GM12878 (cell line): ENCODE data around the gene HOXD10. TPM values are rescaled to one million over a fixed set of nuclear protein-coding genes. Genes with fewer than 3 reads are reported as not detected.

ENCODE experiments used
- ATAC-seq: fragments of 200-7000 bp; cut with Tn5 transposase; 3 replicates; pipeline ENCODE4 v1.9.1; 2020; ENCODE audit warnings: mild to moderate bottlenecking, moderate library complexity
- BruUV-seq: library from RNA; stranded (reverse); fragments of 400-500 nt; replicated peaks from 2 replicates; lab custom pipeline; 2021; lab: Mats Ljungman, UMichigan
- CTCF ChIA-PET: fragments of 300-600 bp; sonication (Branson Sonifier 250); formaldehyde crosslinking; extraction: SDS; loops from one replicate; lab custom pipeline; 2021; ENCODE audit warnings: inconsistent platforms; lab: Yijun Ruan, JAX
- POLR2A ChIA-PET: fragments of 350-600 bp; formaldehyde crosslinking; extraction: SDS; loops from one replicate; lab custom pipeline; 2021; ENCODE audit warnings: inconsistent platforms; lab: Charles Lee
- RAD21 ChIA-PET: fragments of 300-600 bp; sonication (Branson Sonifier 250); formaldehyde crosslinking; loops from one replicate; lab custom pipeline; 2023; ENCODE audit warnings: antibody characterized with exemption; ENCODE audit not compliant: unreplicated experiment; lab: Charles Lee
- SMC1A ChIA-PET: fragments of 300-600 bp; sonication (Branson Sonifier 250); formaldehyde crosslinking; loops from one replicate; lab custom pipeline; 2023; ENCODE audit not compliant: unreplicated experiment, uncharacterized antibody; lab: Charles Lee
- DNase-seq: peaks from one replicate; pipeline ENCODE4 v3.0.0-alpha.2; 2011; ENCODE audit warnings: low read depth, low spot score
- FAIRE-seq: peaks from 3 replicates; lab custom pipeline; 2011; peaks lifted over from hg19 to GRCh38; lab: Jason Lieb, UNC
- H2AFZ ChIP-seq: 2 replicates; pipeline ENCODE4 v1.6.0; 2011; ENCODE audit warnings: low read depth, low read length, control low read depth; ENCODE audit not compliant: control insufficient read depth
- H3K27ac ChIP-seq: 2 replicates; pipeline ENCODE4 v1.5.1; 2011; ENCODE audit warnings: control low read depth; ENCODE audit not compliant: control insufficient read depth, insufficient read depth
- H3K27me3 ChIP-seq, 2 experiments: replicated peaks in 1 of 2; 2 replicates each; pipeline versions ENCODE4 v1.6.0 to v1.6.1; 2011; ENCODE audit warnings: low read length in 1 of 2; ENCODE audit not compliant: control insufficient read depth in 2 of 2, insufficient read depth in 2 of 2
- H3K36me3 ChIP-seq, 2 experiments: 2 replicates each; pipeline ENCODE4 v1.5.1; 2011; ENCODE audit warnings: low read length in 1 of 2; ENCODE audit not compliant: control insufficient read depth in 2 of 2, insufficient read depth in 2 of 2
- H3K4me1 ChIP-seq: 2 replicates; pipeline ENCODE4 v1.6.1; 2011; ENCODE audit warnings: mild to moderate bottlenecking, low read length, moderate library complexity, mixed read lengths; ENCODE audit not compliant: control insufficient read depth, insufficient read depth
- H3K4me2 ChIP-seq: 2 replicates; pipeline ENCODE4 v1.6.0; 2011; ENCODE audit warnings: control low read depth; ENCODE audit not compliant: control insufficient read depth, insufficient read depth
- H3K4me3 ChIP-seq: fragments of 200-600 bp; sonication (generic); 2 replicates; pipeline ENCODE4 v1.5.1; 2016
- H3K79me2 ChIP-seq: 2 replicates; pipeline ENCODE4 v1.6.0; 2011; ENCODE audit warnings: low read length; ENCODE audit not compliant: control insufficient read depth, insufficient read depth
- H3K9ac ChIP-seq: 2 replicates; pipeline ENCODE4 v1.8.0; 2011; ENCODE audit warnings: low read length, control low read depth, mixed read lengths; ENCODE audit not compliant: control insufficient read depth, insufficient read depth
- H3K9me3 ChIP-seq: replicated peaks from 3 replicates; pipeline ENCODE4 v1.5.1; 2011; ENCODE audit warnings: mild to moderate bottlenecking, low read length; ENCODE audit not compliant: control insufficient read depth, insufficient read depth
- H4K20me1 ChIP-seq: 2 replicates; pipeline ENCODE4 v1.6.0; 2011; ENCODE audit not compliant: control insufficient read depth, insufficient read depth
- EZH2 ChIP-seq: IDR thresholded peaks from 2 replicates; pipeline ENCODE4 v1.6.1; 2012; ENCODE audit warnings: low read depth, mild to moderate bottlenecking, control low read depth, inconsistent platforms, low read length, borderline replicate concordance; ENCODE audit not compliant: control insufficient read depth
- MYB ChIP-seq: fragments of 150-350 bp; IDR thresholded peaks from 2 replicates; pipeline ENCODE4 v1.6.1; 2014; ENCODE audit warnings: mild to moderate bottlenecking, low read depth, low read length, borderline replicate concordance
- PML ChIP-seq: IDR thresholded peaks from 2 replicates; pipeline ENCODE4 v1.6.1; 2012; ENCODE audit warnings: low read length, inconsistent platforms
- POLR2AphosphoS2 ChIP-seq: IDR thresholded peaks from 2 replicates; pipeline ENCODE4 v1.6.1; 2011; ENCODE audit warnings: low read depth, mild to moderate bottlenecking, low read length, improper control_type of control experiment, moderate library complexity
- POU2F2 ChIP-seq: IDR thresholded peaks from 3 replicates; pipeline ENCODE4 v1.6.1; 2011; ENCODE audit warnings: low read depth, mild to moderate bottlenecking, low read length, borderline replicate concordance
- RAD51 ChIP-seq: fragments of 450-650 bp; IDR thresholded peaks from 2 replicates; pipeline ENCODE4 v1.6.1; 2016; ENCODE audit warnings: moderate library complexity, mild to moderate bottlenecking, inconsistent platforms
- SP1 ChIP-seq: IDR thresholded peaks from one replicate; pipeline ENCODE4 v1.6.1; 2011; ENCODE audit warnings: low read depth, low read length
- TAF1 ChIP-seq: IDR thresholded peaks from 2 replicates; pipeline ENCODE4 v1.6.1; 2011; ENCODE audit warnings: mild to moderate bottlenecking, low read depth, low read length, borderline replicate concordance
- TARDBP ChIP-seq: IDR thresholded peaks from 2 replicates; pipeline ENCODE4 v1.6.1; 2016; ENCODE audit warnings: borderline replicate concordance
- TBL1XR1 ChIP-seq: IDR thresholded peaks from 2 replicates; pipeline ENCODE4 v1.6.1; 2012; ENCODE audit warnings: low read depth, low read length, improper control_type of control experiment
- ZNF592 ChIP-seq: fragments of 450-650 bp; IDR thresholded peaks from 2 replicates; pipeline ENCODE4 v1.6.1; 2017; ENCODE audit warnings: mild to moderate bottlenecking, moderate library complexity
- ZSCAN29 ChIP-seq: fragments of 450-650 bp; IDR thresholded peaks from 2 replicates; pipeline ENCODE4 v1.6.1; 2017; ENCODE audit warnings: mild to moderate bottlenecking, moderate library complexity
- ZZZ3 ChIP-seq: IDR thresholded peaks from 2 replicates; pipeline ENCODE4 v1.6.1; 2011; ENCODE audit warnings: low read depth; ENCODE audit not compliant: control insufficient read depth, insufficient read length
- WGBS: methylation state at CpG from one replicate; pipeline ENCODE4 v1.1.6; 2016; ENCODE audit warnings: low lambda C conversion rate; ENCODE audit not compliant: insufficient replicate concordance, insufficient coverage; ENCODE audit errors: missing lambda C conversion rate; 5-methylcytosine and 5-hydroxymethylcytosine counted together
- in situ Hi-C: fragments of 300-500 bp; cut with MboI; formaldehyde crosslinking; loops from 9 replicates; pipeline ENCODE4 v1.14.3; 2018; ENCODE audit warnings: mixed read lengths
- intact Hi-C: fragments of 100-400 bp; cut with micrococcal nuclease; formaldehyde crosslinking; loops from one replicate; pipeline ENCODE4 v1.14.2; 2022; ENCODE audit not compliant: unreplicated experiment
- polyA plus RNA-seq, 11 experiments: library from polyadenylated mRNA; depleted of rRNA in 4 of 11; unstranded in 6 of 11; stranded (reverse) in 5 of 11; fragments of >200 nt; fragmentation: Nextera tagmentation in 4 of 11; fragmentation: Illumina TruSeq in 1 of 11; extraction: Ambion mirVana in 4 of 11; extraction: Trizol in 1 of 11; gene quantifications; 1 replicate in 1 of 11; 2 replicates in 10 of 11; pipeline versions ENCODE4 v1.2.1 to v1.2.3, GENCODE V29; 2011 to 2016; ENCODE audit warnings: inconsistent platforms in 2 of 11, missing spikeins in 2 of 11, low read depth in 1 of 11
- total RNA-seq, 4 experiments: library from RNA; depleted of rRNA in 3 of 4; stranded (reverse); fragments of >200 nt in 3 of 4; fragmentation: Illumina TruSeq in 1 of 4; extraction: Trizol in 1 of 4; gene quantifications; 2 replicates each; pipeline versions ENCODE4 v1.2.1 to v1.2.3, GENCODE V29; 2013 to 2021

The HOXD10 gene
- total and polyA plus RNA-seq, 10 of the 15 experiments (the other 5 are each of a cell fraction or from before 2014, with no cell fraction given), result not detected

DNA sequence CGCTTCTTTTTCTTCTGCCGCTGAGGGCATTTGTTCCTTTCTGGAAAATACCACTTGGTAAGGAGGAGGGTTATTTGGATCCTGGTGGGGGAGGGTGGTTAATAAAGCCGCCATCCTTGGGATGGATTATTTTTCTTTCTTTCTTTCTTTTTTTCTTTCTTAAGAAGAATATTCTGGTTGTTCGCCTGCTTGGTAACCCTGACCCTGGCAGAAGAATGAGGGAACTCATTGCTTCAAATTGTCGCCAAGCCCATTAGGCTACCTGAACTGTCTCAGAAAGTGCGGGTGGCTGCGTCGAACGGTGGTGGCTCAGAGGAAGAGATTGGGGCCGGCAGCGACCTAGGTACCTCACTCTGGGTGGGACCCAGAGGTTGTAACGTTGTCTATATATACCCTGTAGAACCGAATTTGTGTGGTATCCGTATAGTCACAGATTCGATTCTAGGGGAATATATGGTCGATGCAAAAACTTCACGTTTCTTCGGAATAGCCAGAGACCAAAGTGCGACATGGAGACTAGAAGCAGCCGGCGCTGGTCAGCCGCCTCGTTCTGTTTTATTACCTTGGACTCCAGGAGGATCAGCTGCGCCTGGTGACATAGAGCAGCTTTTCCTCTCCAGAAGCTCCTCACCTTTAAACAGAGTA is 33.5 kb downstream of the HOXD10 start:
- TF ChIP-seq POU2F2 (no peak), ZSCAN29 (no peak), EZH2 (no peak), TBL1XR1 (no peak), ZZZ3 (no peak), SP1 (no peak), ZNF592 (no peak), TAF1 (no peak), POLR2AphosphoS2 (no peak), MYB (no peak), PML (no peak), RAD51 (no peak), TARDBP (no peak)
- ChIA-PET SMC1A (interaction anchor here (1.0 kb wide), 1 partner anchor 998 kb away, joined by 3 read pairs; no protein-coding TSS in a partner anchor), POLR2A (no interaction called here), RAD21 (interaction anchor here (1.0 to 1.2 kb wide), 3 partner anchors 10 to 305 kb away, joined by 4 read pairs; no protein-coding TSS in a partner anchor), CTCF (interaction anchor here (1.5 kb wide), 1 partner anchor 501 kb away, joined by 3 read pairs; no protein-coding TSS in a partner anchor)
- Histone ChIP-seq H2AFZ (no peak overlapping the region), H3K27me3 (peaks cover 12 to 38% of the 10 kb centered on the region in 2 experiments), H3K79me2 (no peaks in the 10 kb centered on the region), H3K4me2 (no peak overlapping the region), H3K27ac (no peak overlapping the region), H3K4me1 (no peaks in the 10 kb centered on the region), H3K9ac (no peak overlapping the region), H3K36me3 (no peaks in the 10 kb centered on the region), H3K4me3 (no peak overlapping the region), H4K20me1 (no peaks in the 10 kb centered on the region), H3K9me3 (no peaks in the 10 kb centered on the region)
- BruUV-seq, result no TSS peak
- in situ Hi-C loops, result loop anchor here (25.0 kb wide), 1 partner anchor 1187 kb away; no protein-coding TSS in a partner anchor
- intact Hi-C loops, result no loop called here
- no peak for ATAC-seq
- DNase-seq, result no peak
- no peak for FAIRE-seq
- 29% methylated on average over 24 of the region's 24 CpGs for WGBS
